T-helper 1 cell (primary cell): ENCODE results near the gene UBE2E1.

Experiments
- DNase-seq, 5 donors: peaks; one replicate each; pipeline ENCODE4 v3.0.0-alpha.2; 2012 to 2020

Gene UBE2E1

DNA sequence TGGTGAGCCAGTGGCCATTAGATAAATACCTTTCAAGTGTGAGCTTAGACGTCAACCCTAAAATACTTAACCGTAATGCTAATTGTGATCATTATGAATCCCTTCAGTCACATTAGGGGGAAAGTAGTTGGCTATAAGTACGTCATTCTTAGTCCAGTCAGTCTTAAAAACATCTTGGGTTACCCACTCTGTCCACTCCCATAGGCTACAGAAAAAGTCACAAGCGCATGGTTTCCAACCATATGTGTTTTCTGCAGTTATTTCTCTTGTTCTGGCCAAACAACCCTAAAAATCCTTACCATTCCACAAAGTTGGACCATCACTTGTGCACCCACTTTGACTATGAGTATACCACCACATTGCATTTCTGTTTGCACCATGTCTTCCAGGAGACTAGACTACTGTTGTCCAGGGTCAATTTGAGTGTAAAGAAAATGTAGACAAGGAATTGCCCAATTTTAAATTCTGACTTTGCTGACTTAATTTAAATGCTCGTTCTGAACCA, 114.4 kb downstream of the UBE2E1 start:
- no peak for DNase-seq

DNA sequence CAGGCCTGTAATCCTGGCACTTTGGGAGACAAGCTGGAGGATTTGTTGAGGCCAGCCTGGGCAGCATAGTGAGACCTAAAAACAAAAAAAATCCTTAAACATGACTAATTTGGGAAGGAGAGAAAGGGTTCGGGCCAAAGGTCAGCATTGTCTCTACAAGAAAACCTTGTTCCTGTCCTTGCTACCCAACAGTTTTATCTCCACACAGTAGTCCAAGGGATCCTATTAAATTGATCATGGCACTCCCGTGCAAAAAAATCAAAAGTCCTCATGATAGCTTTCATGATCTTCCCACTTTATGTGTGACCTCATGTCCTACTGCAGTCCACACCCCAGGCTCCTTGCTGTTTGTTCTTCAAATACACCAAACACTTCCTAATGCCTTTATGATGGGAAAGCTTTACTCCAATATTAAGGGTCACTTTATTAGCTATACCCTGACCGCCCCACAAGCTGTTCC, 115.3 kb downstream of the UBE2E1 start:
- DNase-seq, result no peak

- DNase-seq, result no peak
These were observed 118.0 kb downstream of the UBE2E1 start for GRCh38 chr3:23923786-23924185.

- no peak for DNase-seq
These were observed 120.5 kb downstream of the UBE2E1 start for GRCh38 chr3:23926246-23926645.

- no peak for DNase-seq
These were observed 121.0 kb downstream of the UBE2E1 start for GRCh38 chr3:23926736-23927135.

GRCh38 chr3:23928524-23928923, 122.8 kb downstream of the UBE2E1 start:
- no peak for DNase-seq

GRCh38 chr3:23931597-23931996, 125.8 kb downstream of the UBE2E1 start:
- no peak for DNase-seq

DNA sequence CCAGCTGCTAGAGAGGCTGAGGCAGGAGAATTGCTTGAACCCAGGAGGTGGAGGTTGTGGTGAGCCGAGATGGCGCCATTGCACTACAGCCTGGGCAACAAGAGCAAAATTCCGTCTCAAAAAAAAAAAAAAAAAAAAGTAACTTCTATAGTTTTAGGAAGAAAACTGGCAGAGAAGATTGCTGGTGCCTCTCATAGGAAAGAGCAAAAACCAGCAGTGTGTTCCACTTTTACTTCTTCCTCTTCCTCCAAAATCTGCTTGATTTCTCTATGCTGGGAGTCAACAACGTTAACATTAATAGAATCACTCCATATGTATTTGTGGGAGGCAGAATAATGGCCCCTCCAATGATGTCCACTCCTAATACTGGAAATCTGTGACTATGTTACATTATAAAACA, 126.8 kb downstream of the UBE2E1 start:
- no peak for DNase-seq

GRCh38 chr3:23934253-23934652, 128.5 kb downstream of the UBE2E1 start:
- no peak for DNase-seq

DNA sequence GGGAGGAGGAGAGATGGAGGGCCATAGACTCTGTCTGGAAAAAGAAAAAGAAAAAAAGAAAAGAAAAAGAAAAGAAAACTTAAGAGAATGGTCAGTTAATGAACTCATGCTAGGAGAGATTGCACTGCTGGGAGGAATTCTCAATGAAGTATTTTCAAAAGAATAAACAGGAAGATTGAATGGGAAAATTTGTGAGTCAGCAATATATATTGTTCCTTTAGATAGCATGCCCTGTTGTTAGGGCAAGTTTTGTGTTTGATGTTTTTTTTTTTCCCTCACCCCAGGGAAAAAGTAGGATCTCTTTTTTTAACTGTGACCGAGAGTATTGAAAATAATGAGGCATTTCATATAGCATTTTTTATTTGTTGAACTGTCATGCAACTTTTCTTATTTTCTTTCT, 131.5 kb downstream of the UBE2E1 start:
- DNase-seq, result no peak

- no peak for DNase-seq
These were observed 132.9 kb downstream of the UBE2E1 start for GRCh38 chr3:23938688-23939087.

- DNase-seq, result no peak
These were observed 135.0 kb downstream of the UBE2E1 start for GRCh38 chr3:23940775-23941174.
